ENCODE data around the gene UGT2A1.
A peak's percentile ranks its signal among the peaks of the same experiment; 100 is the strongest.

Gene UGT2A1

GRCh38 chr4:69653147-69653546 is at the start of gene UGT2A1:
Gene UGT2A1, minus strand, starts transcription at chr4:69653247. Its CDS starts 5,603 bp downstream, at chr4:69647644.
- no peak for TF ChIP-seq CTCF (conservative IDR thresholded peaks at IDR 0.05; ENCODE audit: control insufficient read depth, insufficient read depth, low read depth, low read length)
- H3K4me3 ChIP-seq (ENCODE audit: control insufficient read depth, low read depth, low read length) = no peak within 1 kb of the TSS
- no peak for DNase-seq (ENCODE audit: low read depth)

GRCh38 chr4:69702201-69702600 is 49.2 kb upstream of the UGT2A1 start:
- TF ChIP-seq CTCF (conservative IDR thresholded peaks at IDR 0.05; ENCODE audit: control insufficient read depth, insufficient read depth, low read depth, low read length) = no peak
- DNase-seq (ENCODE audit: low read depth) = no peak
- no peak overlapping the region for H3K4me3 ChIP-seq (ENCODE audit: control insufficient read depth, low read depth, low read length)

GRCh38 chr4:69701696-69702095 is 48.6 kb upstream of the UGT2A1 start:
- no peak for TF ChIP-seq CTCF (conservative IDR thresholded peaks at IDR 0.05; ENCODE audit: control insufficient read depth, insufficient read depth, low read depth, low read length)
- no peak for DNase-seq (ENCODE audit: low read depth)
- no peak overlapping the region for H3K4me3 ChIP-seq (ENCODE audit: control insufficient read depth, low read depth, low read length)

GRCh38 chr4:69697536-69698242 is 44.6 kb upstream of the UGT2A1 start:
- peak; percentile 24 for DNase-seq (ENCODE audit: low read depth)
- TF ChIP-seq CTCF (conservative IDR thresholded peaks at IDR 0.05; ENCODE audit: control insufficient read depth, insufficient read depth, low read depth, low read length) = no peak
- no peak overlapping the region for H3K4me3 ChIP-seq (ENCODE audit: control insufficient read depth, low read depth, low read length)

GRCh38 chr4:69689599-69689998 is 36.6 kb upstream of the UGT2A1 start:
- TF ChIP-seq CTCF (conservative IDR thresholded peaks at IDR 0.05; ENCODE audit: control insufficient read depth, insufficient read depth, low read depth, low read length) = peak; percentile 55
- DNase-seq (ENCODE audit: low read depth) = peak; percentile 66
- H3K4me3 ChIP-seq (ENCODE audit: control insufficient read depth, low read depth, low read length) = no peak overlapping the region

- TF ChIP-seq CTCF (conservative IDR thresholded peaks at IDR 0.05; ENCODE audit: control insufficient read depth, insufficient read depth, low read depth, low read length) = no peak
- H3K4me3 ChIP-seq (ENCODE audit: control insufficient read depth, low read depth, low read length) = no peak overlapping the region
- no peak for DNase-seq (ENCODE audit: low read depth)
These were observed 31.8 kb upstream of the UGT2A1 start for GRCh38 chr4:69684804-69685203.

Measured in fibroblast of mammary gland (primary cell).